ENCODE results near the gene SIMC1. TPM values are rescaled to one million over a fixed set of nuclear protein-coding genes. Genes with fewer than 3 reads are reported as not detected.
"Not testable (repeated sequence)": the region's sequence is repeated elsewhere in the genome, so short reads cannot be mapped to it uniquely, and the experiment has no call there.

Gene SIMC1
- total RNA-seq, result 10 to 100 TPM; 23.9 to 24.4 TPM

DNA sequence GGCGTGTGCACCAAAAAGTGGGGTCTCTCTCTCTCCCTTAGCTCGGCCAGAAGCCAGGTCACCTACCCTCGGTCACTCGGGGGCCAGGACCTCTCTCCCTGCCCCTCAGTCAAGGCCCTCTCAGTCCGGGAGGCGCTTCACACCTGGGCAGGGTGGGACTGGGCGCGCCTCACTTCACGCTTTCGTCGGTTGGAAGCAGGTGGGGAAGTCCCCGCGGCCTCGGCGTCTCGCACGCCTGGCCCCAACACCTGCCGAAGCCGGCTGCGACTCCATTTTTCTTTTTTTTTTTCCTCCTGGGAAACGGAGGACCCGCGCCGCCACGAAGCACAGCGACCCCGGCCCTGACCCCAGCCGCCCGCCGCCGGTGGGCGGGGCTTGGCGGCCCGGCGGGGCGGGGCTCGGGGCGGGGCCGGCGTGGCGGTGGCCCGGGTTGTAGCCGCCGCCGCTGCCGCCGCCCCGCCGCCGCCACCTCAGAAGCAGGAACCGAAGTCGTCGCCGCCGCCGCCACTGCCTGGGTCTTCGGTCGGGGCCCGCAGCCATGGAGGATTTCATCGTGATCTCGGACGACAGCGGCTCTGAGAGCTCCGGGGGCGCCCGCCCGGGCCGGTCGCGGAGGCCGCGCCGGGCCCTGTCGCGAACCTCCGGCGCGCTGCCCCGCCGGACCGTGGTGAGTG lies at the start of gene SIMC1:
Gene SIMC1, plus strand, starts transcription at position 454 of the 674 bp plus-strand sequence. Its CDS starts 85 bp downstream, at position 539.
- H3K27me3 ChIP-seq; intact Hi-C loops (cut with DNase I); H3K4me1 ChIP-seq; H3K9me3 ChIP-seq; H3K27ac ChIP-seq; H3K36me3 ChIP-seq: not testable (repeated sequence)
- peak; percentile 50 for DNase-seq
- Histone ChIP-seq H3K4me3 (peak within 1 kb of the TSS; percentile 42), H3K9ac (ENCODE audit: low read depth in 2 of 2, low read length in 2 of 2) (peak within 1 kb of the TSS in 1 of 2 donors; percentile 50)

DNA sequence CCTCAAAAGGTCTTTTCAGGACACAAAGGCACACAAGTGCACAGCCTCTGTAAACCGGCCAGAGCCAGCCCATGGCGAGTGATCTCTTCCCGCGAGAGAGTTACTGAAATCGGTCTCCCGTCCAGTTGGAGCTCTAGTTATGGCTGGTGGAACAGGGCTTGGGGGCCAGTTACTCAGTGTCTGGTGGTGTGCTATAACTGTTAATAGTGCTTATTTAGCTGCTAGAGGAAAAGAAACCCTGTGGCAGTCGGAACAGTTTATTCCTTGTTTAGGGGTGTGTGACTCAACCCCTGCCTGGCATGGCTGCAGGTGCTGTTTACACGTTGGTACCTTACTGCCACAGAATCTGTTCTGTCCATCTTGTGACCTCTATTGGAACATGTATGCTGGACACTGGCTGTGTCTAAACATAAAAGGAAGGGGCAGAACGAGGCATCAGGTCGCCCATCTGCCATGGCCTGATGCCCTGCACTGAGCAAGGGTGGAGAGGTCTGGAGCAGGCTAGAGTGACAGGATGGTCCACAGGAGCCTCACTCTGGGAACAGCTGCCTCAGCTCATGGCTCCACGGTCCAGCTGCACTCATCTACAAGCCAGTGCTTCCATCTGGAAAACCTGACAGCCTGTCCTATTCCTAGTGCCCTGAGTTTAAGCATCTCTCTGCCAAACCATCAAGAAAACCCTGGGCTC lies 49.6 kb upstream of the SIMC1 start:
- Histone ChIP-seq H3K9ac (ENCODE audit: low read depth in 2 of 2, low read length in 2 of 2) (no peak overlapping the region), H3K36me3 (no peaks in the 10 kb centered on the region), H3K27me3 (no peaks in the 10 kb centered on the region), H3K9me3 (no peaks in the 10 kb centered on the region), H3K4me3 (no peak overlapping the region), H3K27ac (no peak overlapping the region), H3K4me1 (no peaks in the 10 kb centered on the region)
- no peak for DNase-seq
- TF ChIP-seq, protein P1, sequence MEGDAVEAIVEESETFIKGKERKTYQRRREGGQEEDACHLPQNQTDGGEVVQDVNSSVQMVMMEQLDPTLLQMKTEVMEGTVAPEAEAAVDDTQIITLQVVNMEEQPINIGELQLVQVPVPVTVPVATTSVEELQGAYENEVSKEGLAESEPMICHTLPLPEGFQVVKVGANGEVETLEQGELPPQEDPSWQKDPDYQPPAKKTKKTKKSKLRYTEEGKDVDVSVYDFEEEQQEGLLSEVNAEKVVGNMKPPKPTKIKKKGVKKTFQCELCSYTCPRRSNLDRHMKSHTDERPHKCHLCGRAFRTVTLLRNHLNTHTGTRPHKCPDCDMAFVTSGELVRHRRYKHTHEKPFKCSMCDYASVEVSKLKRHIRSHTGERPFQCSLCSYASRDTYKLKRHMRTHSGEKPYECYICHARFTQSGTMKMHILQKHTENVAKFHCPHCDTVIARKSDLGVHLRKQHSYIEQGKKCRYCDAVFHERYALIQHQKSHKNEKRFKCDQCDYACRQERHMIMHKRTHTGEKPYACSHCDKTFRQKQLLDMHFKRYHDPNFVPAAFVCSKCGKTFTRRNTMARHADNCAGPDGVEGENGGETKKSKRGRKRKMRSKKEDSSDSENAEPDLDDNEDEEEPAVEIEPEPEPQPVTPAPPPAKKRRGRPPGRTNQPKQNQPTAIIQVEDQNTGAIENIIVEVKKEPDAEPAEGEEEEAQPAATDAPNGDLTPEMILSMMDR (IDR thresholded peaks at IDR 0.05), result no peak
- intact Hi-C loops (cut with DNase I), result no loop called here

DNA sequence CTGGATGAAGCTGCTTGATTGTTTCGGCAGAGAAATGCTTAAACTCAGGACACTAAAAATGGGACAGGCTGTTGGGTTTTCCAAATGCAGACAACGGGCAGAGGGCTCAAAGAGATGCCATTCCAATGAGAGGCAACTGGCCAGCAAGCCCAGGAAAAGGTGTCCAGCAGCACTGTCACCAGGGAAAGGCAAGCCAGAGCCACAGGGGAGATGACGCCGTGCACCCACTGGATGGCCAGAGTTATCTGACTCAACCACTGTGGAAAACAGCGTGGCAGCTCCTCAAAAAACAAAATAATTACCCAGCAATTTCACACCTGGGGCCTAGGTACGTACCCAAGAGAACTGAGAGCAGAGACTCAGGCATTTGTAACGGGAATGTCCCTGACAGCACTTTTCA lies 48.4 kb upstream of the SIMC1 start:
- Histone ChIP-seq H3K9ac (ENCODE audit: low read depth in 2 of 2, low read length in 2 of 2) (no peak overlapping the region), H3K27me3 (no peaks in the 10 kb centered on the region), H3K4me1 (no peaks in the 10 kb centered on the region), H3K27ac (no peak overlapping the region), H3K36me3 (no peaks in the 10 kb centered on the region), H3K4me3 (no peak overlapping the region), H3K9me3 (no peaks in the 10 kb centered on the region)
- no peak for DNase-seq
- intact Hi-C loops (cut with DNase I), result no loop called here
- TF ChIP-seq, protein P1 (IDR thresholded peaks at IDR 0.05), result no peak

DNA sequence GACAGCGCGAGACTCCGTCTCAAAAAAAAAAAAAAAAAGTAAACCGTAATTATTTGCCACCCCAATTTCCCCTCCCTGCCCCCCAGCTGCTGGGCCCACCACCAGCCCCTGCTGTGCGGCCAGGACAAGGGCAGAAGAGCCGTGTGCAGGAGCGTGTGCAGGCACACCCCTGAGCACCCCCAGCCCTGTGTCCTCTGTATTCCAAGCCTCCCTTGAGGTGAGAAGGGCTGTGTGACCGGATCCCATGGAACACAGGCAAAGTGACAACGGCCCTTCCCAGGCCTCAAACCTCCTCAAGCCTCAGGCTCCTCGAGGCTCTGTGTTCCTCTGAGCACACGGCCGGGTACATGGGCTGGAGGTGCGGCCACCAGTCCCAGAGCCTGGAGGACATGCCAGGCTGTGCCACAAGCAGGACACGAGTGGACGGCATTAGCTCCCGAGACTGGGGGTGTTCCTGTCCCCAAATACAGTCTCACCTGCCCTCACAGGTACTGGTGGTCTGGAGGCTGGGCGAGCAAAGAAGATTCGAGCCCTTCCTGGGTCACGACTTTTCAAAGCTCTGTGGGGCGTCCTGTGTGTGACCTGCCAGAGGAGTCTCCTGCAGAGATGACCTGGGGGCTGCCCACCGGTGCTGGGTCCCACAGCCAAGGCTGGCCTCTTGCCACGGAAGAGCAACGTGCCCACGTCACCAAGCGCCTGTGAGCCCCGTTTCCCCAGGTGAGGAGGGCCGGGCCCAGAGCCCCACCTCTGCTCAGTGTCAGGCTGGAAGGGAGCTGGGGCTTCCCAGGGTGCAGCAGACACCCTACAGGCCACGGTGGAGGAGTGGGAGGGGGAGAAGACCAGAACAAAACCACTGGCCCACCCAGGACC lies 47.1 kb upstream of the SIMC1 start:
- no peak overlapping the region for H3K27ac ChIP-seq
- H3K27me3 ChIP-seq, result no peaks in the 10 kb centered on the region
- TF ChIP-seq, protein P1 (IDR thresholded peaks at IDR 0.05), result no peak
- intact Hi-C loops (cut with DNase I), result no loop called here
- no peak overlapping the region for H3K9ac ChIP-seq (ENCODE audit: low read depth in 2 of 2, low read length in 2 of 2)
- no peak overlapping the region for H3K4me3 ChIP-seq
- no peaks in the 10 kb centered on the region for H3K9me3 ChIP-seq
- H3K4me1 ChIP-seq, result no peaks in the 10 kb centered on the region
- H3K36me3 ChIP-seq, result no peaks in the 10 kb centered on the region
- no peak for DNase-seq

DNA sequence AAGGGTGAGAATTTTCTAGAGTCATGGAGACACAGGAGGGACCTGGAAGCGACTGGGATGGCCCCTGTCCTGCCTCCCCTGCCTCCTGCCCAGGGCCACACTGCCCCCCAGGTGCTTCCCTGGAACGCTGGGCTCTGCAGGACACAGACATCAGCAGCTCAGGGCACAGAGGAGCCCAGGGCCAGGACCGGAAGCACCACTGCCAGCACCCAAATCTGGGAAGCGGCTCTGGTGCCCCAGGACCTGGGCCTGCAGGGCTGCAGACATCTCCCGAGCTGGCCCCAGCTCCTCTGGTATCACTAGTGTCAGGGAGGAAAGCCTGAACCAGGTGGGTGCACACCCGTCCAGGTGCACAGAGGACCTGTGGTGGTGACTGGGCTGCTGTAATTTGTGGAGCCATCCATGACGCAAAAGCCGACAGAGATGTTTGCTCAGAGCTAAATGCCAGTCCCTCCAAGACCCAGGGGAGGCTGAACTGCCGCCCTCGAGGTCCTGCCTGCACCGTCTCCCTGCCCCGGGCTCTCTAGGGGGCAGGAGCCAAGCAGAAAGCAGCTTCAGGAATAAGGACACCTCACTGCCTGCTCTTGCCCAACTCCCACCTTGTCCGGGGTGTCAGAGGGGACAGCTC lies 46.0 kb upstream of the SIMC1 start:
- H3K36me3 ChIP-seq, result no peaks in the 10 kb centered on the region
- TF ChIP-seq, protein P1 (IDR thresholded peaks at IDR 0.05), result no peak
- no peaks in the 10 kb centered on the region for H3K27me3 ChIP-seq
- no peaks in the 10 kb centered on the region for H3K4me1 ChIP-seq
- no peaks in the 10 kb centered on the region for H3K9me3 ChIP-seq
- no peak overlapping the region for H3K27ac ChIP-seq
- no peak overlapping the region for H3K9ac ChIP-seq (ENCODE audit: low read depth in 2 of 2, low read length in 2 of 2)
- no peak for DNase-seq
- no peak overlapping the region for H3K4me3 ChIP-seq
- intact Hi-C loops (cut with DNase I), result no loop called here

DNA sequence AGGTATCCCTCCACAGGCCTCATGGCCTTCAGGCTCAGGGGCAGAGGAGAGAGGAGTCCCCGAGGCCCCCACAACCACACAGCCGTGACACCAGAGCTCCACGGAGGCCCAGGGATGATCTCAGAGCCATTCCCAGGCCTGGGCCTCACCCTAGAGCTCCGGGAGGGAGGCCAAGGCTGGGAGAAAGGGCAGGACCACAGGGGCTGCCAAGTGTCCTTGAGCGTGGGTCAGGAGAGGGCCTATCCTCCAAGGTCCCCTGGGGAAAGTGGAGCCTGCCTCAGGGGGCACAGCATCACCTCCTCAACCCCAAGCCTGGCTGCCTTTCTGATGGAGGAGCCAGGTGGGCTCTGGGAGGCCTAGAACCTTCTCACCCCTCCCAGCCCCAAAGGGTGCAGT lies 45.5 kb upstream of the SIMC1 start:
- H3K4me3 ChIP-seq; H3K36me3 ChIP-seq; H3K27ac ChIP-seq; DNase-seq; H3K4me1 ChIP-seq; intact Hi-C loops (cut with DNase I); H3K9ac ChIP-seq (ENCODE audit: low read depth in 2 of 2, low read length in 2 of 2); H3K27me3 ChIP-seq; H3K9me3 ChIP-seq: not testable (repeated sequence)

DNA sequence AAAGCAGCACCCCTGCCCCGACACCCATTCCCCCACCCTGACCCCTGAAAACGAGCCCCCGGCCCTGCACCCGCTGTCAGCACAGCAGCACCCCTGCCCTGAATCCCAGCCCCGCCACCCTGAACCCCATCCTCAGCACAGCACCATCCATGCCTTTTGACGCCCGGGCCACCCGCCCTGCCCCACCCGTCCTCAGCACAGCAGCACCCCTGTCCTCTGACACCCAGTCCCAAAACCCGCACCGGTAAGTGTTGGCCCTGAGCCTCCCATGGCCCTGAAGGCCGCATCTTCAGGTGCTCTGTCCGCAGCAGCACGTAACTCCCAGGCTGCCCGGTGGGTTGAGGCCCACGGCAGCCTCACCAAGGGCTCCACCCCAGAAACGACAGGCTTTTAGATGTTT lies 44.6 kb upstream of the SIMC1 start:
- H3K9me3 ChIP-seq; DNase-seq; H3K4me1 ChIP-seq; H3K9ac ChIP-seq (ENCODE audit: low read depth in 2 of 2, low read length in 2 of 2); H3K27ac ChIP-seq; intact Hi-C loops (cut with DNase I); H3K27me3 ChIP-seq; H3K4me3 ChIP-seq; H3K36me3 ChIP-seq: not testable (repeated sequence)

DNA sequence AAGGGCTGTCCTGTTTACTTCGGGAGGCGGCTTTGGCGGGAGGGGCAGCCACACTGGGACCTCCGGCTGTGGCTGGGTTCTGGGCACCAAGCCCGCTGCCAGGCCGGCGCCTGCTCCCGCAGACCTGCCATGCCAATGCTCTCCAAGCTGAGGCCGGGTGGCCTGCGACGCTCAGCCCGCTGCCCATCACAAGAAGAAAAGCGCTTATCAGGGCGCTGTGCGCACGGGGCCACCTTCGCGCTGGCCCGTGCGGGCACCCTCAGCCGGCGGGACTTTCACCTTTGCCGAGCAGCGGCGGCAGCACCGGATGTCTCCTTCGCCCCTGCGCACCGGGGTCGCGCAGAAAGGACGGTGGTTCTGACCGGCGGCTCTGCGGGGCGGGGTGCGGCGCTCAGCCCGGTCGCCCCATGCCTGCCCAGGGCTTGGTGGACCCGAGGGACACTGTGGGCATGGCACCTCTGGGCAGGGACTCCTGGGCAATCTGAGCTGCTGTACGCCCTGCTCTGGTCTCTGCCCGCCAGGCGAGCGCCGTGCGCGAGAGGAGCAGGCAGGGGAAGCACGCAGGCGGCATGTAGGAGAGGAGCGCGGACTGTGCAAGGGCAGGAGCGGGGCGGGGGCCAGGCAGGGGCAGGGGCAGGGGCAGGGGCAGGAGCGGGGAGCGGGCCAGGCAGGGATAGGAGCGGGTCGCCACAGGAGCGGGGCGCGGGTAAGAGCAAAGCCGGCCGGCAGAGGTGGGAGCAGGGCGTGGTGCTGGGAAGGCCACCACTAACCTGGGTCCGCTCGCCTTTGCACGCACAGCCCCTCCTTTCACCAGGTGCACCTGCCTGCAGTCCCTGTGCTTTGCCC lies 43.8 kb upstream of the SIMC1 start:
- DNase-seq; H3K9me3 ChIP-seq; intact Hi-C loops (cut with DNase I); H3K9ac ChIP-seq (ENCODE audit: low read depth in 2 of 2, low read length in 2 of 2); H3K36me3 ChIP-seq; H3K4me3 ChIP-seq; H3K4me1 ChIP-seq; H3K27me3 ChIP-seq; H3K27ac ChIP-seq: not testable (repeated sequence)

All from colonic mucosa (tissue), 4 donors.